B cell (primary cell): ENCODE measurements around the gene CTH. TPM values are rescaled to one million over a fixed set of nuclear protein-coding genes. Genes with fewer than 3 reads are reported as not detected.

Source experiments
- ATAC-seq: fragments of 200-7000 bp; cut with Tn5 transposase; one replicate; pipeline ENCODE4 v1.10.0; 2021; ENCODE audit warnings: low read depth, mild to moderate bottlenecking, moderate number of reproducible peaks, moderate library complexity
- CTCF ChIA-PET: fragments of 350-600 bp; sonication (Branson Sonifier 250); formaldehyde crosslinking; loops from one replicate; lab custom pipeline; 2021; ENCODE audit warnings: antibody characterized with exemption, inconsistent platforms; lab: Charles Lee
- POLR2A ChIA-PET: fragments of 350-600 bp; sonication (Branson Sonifier 250); formaldehyde crosslinking; loops from one replicate; lab custom pipeline; 2021; ENCODE audit warnings: antibody characterized with exemption; lab: Charles Lee
- DNase-seq: peaks from one replicate; pipeline ENCODE4 v3.0.0; 2013
- H2AFZ ChIP-seq: 2 replicates; pipeline ENCODE4 v1.6.1; 2012; ENCODE audit warnings: mild to moderate bottlenecking, low read depth, low read length; ENCODE audit not compliant: insufficient read depth, poor library complexity, severe bottlenecking
- H3K27ac ChIP-seq, 2 donors: 1 replicate in 1 of 2; 2 replicates in 1 of 2; pipeline ENCODE4 v1.5.1; 2012 to 2013; ENCODE audit warnings: low read length in 2 of 2, mild to moderate bottlenecking in 2 of 2, moderate library complexity in 1 of 2
- H3K27me3 ChIP-seq, 4 experiments: fragments of 200-600 bp in 1 of 4; sonication (generic) in 1 of 4; replicated peaks in 1 of 4; 1 replicate in 2 of 4; 2 replicates in 2 of 4; pipeline versions ENCODE4 v1.6.1 to v1.7.0; 2013 to 2016; ENCODE audit warnings: low read length in 3 of 4, mild to moderate bottlenecking in 2 of 4, mixed read lengths in 1 of 4, moderate library complexity in 1 of 4; ENCODE audit not compliant: insufficient read depth in 4 of 4, control insufficient read depth in 3 of 4; ENCODE audit errors: control extremely low read depth in 1 of 4
- H3K36me3 ChIP-seq, 2 experiments: replicated peaks in 1 of 2; 1 replicate in 1 of 2; 2 replicates in 1 of 2; pipeline versions ENCODE4 v1.6.1 to v1.7.1; 2013; ENCODE audit warnings: low read length in 1 of 2; ENCODE audit not compliant: insufficient read depth in 2 of 2, control insufficient read depth in 1 of 2; ENCODE audit errors: control extremely low read depth in 1 of 2, extremely low read depth in 1 of 2
- H3K4me1 ChIP-seq, 2 donors: fragments of 200-600 bp in 1 of 2; sonication (generic) in 1 of 2; 1 replicate in 1 of 2; 2 replicates in 1 of 2; pipeline versions ENCODE4 v1.5.1 to v1.6.1; 2013 to 2017; ENCODE audit warnings: low read length in 2 of 2; ENCODE audit not compliant: control insufficient read depth in 2 of 2, insufficient read depth in 2 of 2
- H3K4me2 ChIP-seq: replicated peaks from 2 replicates; pipeline ENCODE3; 2012; ENCODE audit warnings: mild to moderate bottlenecking, low read depth, low read length; ENCODE audit not compliant: poor library complexity, severe bottlenecking
- H3K4me3 ChIP-seq, 5 experiments: fragments of 200-600 bp in 1 of 5; sonication (generic) in 1 of 5; 1 replicate in 3 of 5; 2 replicates in 2 of 5; pipeline versions ENCODE4 v1.5.1 to v1.7.0; 2011 to 2016; ENCODE audit warnings: low read length in 4 of 5, mild to moderate bottlenecking in 4 of 5, low read depth in 2 of 5, control low read depth in 1 of 5, moderate library complexity in 1 of 5; ENCODE audit not compliant: insufficient read depth in 1 of 5; ENCODE audit errors: control extremely low read depth in 1 of 5, extremely low read depth in 1 of 5
- H3K79me2 ChIP-seq: fragments of 200-600 bp; sonication (generic); one replicate; pipeline ENCODE4 v1.6.0; 2016; ENCODE audit warnings: low read length; ENCODE audit not compliant: control insufficient read depth, insufficient read depth
- H3K9ac ChIP-seq: fragments of 200-600 bp; sonication (generic); 2 replicates; pipeline ENCODE4 v1.6.1; 2017; ENCODE audit warnings: mild to moderate bottlenecking, low read length, moderate library complexity
- H3K9me3 ChIP-seq, 3 donors: one replicate each; pipeline versions ENCODE4 v1.6.1 to v1.7.1; 2013; ENCODE audit warnings: low read length in 2 of 3; ENCODE audit not compliant: control insufficient read depth in 2 of 3, insufficient read depth in 1 of 3; ENCODE audit errors: control extremely low read depth in 1 of 3
- H4K20me1 ChIP-seq: 2 replicates; pipeline ENCODE4 v1.6.0; 2012; ENCODE audit warnings: mild to moderate bottlenecking, low read length; ENCODE audit not compliant: insufficient read depth, control insufficient read depth, poor library complexity, severe bottlenecking
- H3K27ac Mint-ChIP-seq: one replicate; pipeline ENCODE4 v1.8.0; 2021; ENCODE audit warnings: mixed read lengths
- H3K27me3 Mint-ChIP-seq: one replicate; pipeline ENCODE4 v1.8.0; 2021; ENCODE audit warnings: mixed read lengths
- H3K4me1 Mint-ChIP-seq: one replicate; pipeline ENCODE4 v1.8.0; 2021; ENCODE audit warnings: mixed read lengths
- H3K4me3 Mint-ChIP-seq: one replicate; pipeline ENCODE4 v1.8.0; 2021; ENCODE audit warnings: mixed read lengths
- H3K9me3 Mint-ChIP-seq: one replicate; pipeline ENCODE4 v1.8.0; 2022; ENCODE audit warnings: mixed read lengths; ENCODE audit not compliant: insufficient read depth
- CTCF ChIP-seq: fragments of 200-600 bp; IDR thresholded peaks from one replicate; pipeline ENCODE4 v1.8.0; 2022; ENCODE audit warnings: antibody characterized with exemption, mild to moderate bottlenecking
- EZH2 ChIP-seq: IDR thresholded peaks from 2 replicates; pipeline ENCODE4 v1.6.1; 2012; ENCODE audit warnings: borderline replicate concordance, low read depth, mild to moderate bottlenecking, moderate library complexity, low read length; ENCODE audit not compliant: insufficient read depth, poor library complexity, severe bottlenecking
- WGBS: methylation state at CpG from one replicate; pipeline ENCODE4 v1.1.5; 2013; ENCODE audit warnings: missing lambda C conversion rate; ENCODE audit not compliant: insufficient coverage; 5-methylcytosine and 5-hydroxymethylcytosine counted together
- intact Hi-C: fragments of 100-400 bp; cut with micrococcal nuclease; formaldehyde crosslinking; loops from one replicate; pipeline ENCODE4 v1.10.0; 2022
- polyA plus RNA-seq: library from polyadenylated mRNA; depleted of rRNA; stranded (reverse); fragments of >200 nt; gene quantifications from 2 replicates; pipeline ENCODE4 v1.2.3, GENCODE V29; 2012
- total RNA-seq, 2 donors: library from RNA; stranded (reverse); fragments of 120-200 nt in 1 of 2; gene quantifications; 1 replicate in 1 of 2; 2 replicates in 1 of 2; pipeline versions ENCODE4 v1.2.3 to v1.2.4, GENCODE V29; 2013 to 2022

The CTH gene
- total and polyA plus RNA-seq, 2 donors (not counting 1 experiment from before 2014, with no cell fraction given) = 0.84 to 4.9 TPM

- Mint-ChIP-seq H3K27ac (no peak overlapping the region), H3K4me3 (no peak overlapping the region), H3K27me3 (no peaks in the 10 kb centered on the region), H3K4me1 (no peaks in the 10 kb centered on the region), H3K9me3 (no peaks in the 10 kb centered on the region)
- ATAC-seq = no peak
- Histone ChIP-seq H3K4me1 (no peaks in the 10 kb centered on the region), H3K9me3 (no peaks in the 10 kb centered on the region), H2AFZ (no peak overlapping the region), H3K27me3 (no peaks in the 10 kb centered on the region), H3K9ac (no peak overlapping the region), H3K27ac (no peak overlapping the region), H3K79me2 (no peaks in the 10 kb centered on the region), H3K4me2 (no peak overlapping the region), H4K20me1 (no peaks in the 10 kb centered on the region), H3K4me3 (no peak overlapping the region), H3K36me3 (no peaks in the 10 kb centered on the region)
- intact Hi-C loops = no loop called here
- DNase-seq = no peak
- ChIA-PET POLR2A (no interaction called here), CTCF (no interaction called here)
- 88% methylated on average over 1 of the region's 3 CpGs for WGBS
- TF ChIP-seq EZH2 = no peak
- no peak for TF ChIP-seq CTCF
Observed at GRCh38 chr1:70427976-70428375, 16.9 kb downstream of the CTH start.

GRCh38 chr1:70429219-70429618 lies 18.2 kb downstream of the CTH start:
- H3K4me2 ChIP-seq = no peak overlapping the region
- no peaks in the 10 kb centered on the region for H3K27me3 ChIP-seq
- no peaks in the 10 kb centered on the region for H3K79me2 ChIP-seq
- no peaks in the 10 kb centered on the region for H3K27me3 Mint-ChIP-seq
- no peak for TF ChIP-seq EZH2
- no peak for TF ChIP-seq CTCF
- no peaks in the 10 kb centered on the region for H3K36me3 ChIP-seq
- no peaks in the 10 kb centered on the region for H4K20me1 ChIP-seq
- intact Hi-C loops = no loop called here
- H3K4me3 ChIP-seq = no peak overlapping the region
- no peaks in the 10 kb centered on the region for H3K4me1 ChIP-seq
- ChIA-PET POLR2A (no interaction called here), CTCF (no interaction called here)
- no peak overlapping the region for H3K4me3 Mint-ChIP-seq
- H3K27ac ChIP-seq = no peak overlapping the region
- no peak overlapping the region for H3K9ac ChIP-seq
- no peaks in the 10 kb centered on the region for H3K4me1 Mint-ChIP-seq
- ATAC-seq = no peak
- no peaks in the 10 kb centered on the region for H3K9me3 Mint-ChIP-seq
- WGBS = no CpG with 5 or more reads among the region's 2 CpGs
- DNase-seq = no peak
- no peaks in the 10 kb centered on the region for H3K9me3 ChIP-seq
- H3K27ac Mint-ChIP-seq = no peak overlapping the region
- H2AFZ ChIP-seq = no peak overlapping the region
